NCI-H1694 treated with DMSO at 0.1 percent for 48 hours (cell line): ENCODE data around the gene SYTL1.
A peak's percentile ranks its signal among the peaks of the same experiment; 100 is the strongest.

ENCODE experiments used
- DNase-seq: peaks from one replicate; lab custom pipeline; 2025; lab: John Stamatoyannopoulos, UW

SYTL1 gene

DNA sequence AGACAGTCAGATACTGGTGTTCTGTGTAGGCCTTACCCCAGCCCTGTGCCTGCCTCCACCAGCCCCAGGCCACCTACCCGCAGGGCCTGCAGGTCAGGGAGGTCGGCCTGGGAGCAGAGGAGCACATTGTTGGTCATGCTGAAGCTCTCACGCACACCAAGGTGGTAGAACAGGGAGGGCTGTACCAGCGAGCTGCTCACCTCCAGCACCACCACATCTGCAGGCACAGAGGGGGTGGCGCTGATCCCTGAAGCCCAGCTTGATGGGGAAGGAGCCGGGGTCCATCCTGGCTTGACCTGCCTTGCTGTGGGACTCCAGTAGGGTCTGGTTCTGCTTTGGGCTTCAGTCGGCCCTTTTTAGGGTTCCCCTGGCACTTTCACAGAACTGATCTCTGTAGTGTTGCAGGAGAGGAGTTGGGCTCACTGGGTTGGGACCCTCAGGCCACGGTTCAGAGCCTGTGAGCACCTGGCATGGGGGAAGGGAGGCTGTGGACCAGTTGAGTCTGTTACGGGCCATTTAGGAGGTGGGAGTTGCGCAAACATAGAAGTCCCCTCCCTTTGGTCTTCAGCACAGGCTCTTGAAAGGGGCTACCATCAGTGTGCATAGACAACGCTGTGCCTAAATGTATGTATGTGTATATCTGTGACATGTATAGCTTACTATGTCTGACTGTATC lies 23.0 kb downstream of the SYTL1 start:
- DNase-seq = no peak

DNA sequence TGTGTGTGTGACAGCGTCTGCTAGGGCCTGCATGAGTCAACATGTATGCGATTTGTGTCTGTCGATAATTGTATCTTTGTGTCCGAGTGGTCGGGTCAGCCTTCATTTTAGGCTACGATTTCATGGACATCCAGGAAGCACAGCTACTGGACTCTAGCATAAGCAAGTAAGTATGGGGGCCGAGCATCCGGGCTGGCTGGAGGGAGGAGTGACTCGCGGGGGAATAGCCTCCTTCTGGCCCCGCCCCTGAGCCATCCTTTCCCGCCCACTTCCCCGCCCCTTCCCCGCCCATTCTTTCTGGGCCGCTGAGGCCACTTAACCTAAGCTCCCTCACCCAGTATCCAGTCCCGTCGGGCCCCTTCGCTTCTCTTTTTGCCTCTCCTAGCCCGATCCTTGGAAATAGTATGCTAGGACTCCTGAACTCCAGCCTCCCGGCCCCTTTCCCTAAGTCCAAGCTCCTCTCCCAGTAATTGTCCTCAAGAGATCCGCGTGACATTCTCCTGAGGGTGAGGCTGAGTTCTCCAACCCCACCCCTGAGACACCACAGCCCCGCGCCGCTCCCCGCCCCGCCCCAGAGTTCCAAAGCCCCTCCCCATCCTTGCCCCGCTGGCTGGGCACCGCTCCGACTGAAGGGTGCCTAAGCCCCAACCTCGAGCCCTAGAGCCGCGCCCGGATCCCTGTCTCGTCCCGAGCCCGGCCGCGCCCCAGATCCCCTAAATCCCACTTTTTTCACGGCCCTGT lies 23.7 kb downstream of the SYTL1 start:
- DNase-seq = peak; percentile 59

DNA sequence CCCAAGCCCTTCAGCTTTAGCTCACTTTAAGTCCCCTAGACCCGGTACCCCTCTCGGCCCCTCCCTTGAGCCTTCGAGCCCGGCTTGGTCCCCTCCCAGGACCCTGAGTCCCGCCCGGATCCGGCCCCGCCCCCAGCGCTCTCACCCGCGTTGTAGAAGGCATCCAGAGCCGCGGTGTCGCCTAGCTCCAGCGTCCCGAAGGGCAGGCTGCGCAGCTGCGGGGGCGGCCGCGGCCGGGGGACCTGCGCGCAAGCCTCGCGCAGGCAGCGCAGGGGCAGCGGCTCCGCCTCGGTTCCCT lies 24.2 kb downstream of the SYTL1 start:
- DNase-seq = peak; percentile 59

DNA sequence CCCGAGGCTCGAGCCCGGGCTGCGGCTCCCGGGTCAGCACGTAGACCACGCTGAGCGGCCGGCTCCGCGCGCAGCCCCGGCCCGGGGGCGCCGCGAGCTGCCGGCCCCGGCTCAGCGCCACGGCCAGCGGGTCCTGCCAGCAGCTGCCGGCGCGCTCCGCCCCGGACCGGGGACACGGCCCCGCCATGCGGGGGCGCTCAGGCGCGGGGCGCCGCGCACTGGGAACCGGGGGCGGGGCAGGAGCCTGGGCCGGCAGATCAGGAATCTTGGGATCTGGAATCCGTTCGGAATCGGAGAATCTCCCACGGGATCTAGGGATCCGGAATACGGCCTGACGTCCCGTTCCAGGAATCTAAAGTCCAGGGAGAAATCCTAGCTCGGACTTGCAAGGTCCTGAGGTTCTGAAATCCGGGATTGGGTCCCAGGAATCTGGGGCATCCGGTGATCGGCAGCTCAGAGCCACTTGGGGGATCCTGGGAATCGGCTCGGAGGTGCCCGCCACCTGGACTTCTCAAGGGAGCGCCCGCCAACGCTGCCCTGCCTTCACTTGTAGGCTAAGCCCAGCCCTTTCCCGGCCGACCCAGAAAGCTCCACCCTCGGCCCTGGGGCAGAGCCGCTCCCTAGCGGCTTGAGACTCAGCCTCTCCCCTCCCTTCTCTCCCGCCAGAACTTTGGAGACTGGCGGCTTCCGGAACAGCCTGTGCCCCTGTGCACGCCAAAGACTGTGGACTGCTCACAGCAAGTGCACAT lies 24.8 kb downstream of the SYTL1 start, which contains the start of gene MAP3K6:
Gene MAP3K6 (minus strand): TSS at position 551 of the 749 bp plus-strand sequence. CDS start 364 bp downstream, at position 187.
- peak; percentile 29 for DNase-seq

DNA sequence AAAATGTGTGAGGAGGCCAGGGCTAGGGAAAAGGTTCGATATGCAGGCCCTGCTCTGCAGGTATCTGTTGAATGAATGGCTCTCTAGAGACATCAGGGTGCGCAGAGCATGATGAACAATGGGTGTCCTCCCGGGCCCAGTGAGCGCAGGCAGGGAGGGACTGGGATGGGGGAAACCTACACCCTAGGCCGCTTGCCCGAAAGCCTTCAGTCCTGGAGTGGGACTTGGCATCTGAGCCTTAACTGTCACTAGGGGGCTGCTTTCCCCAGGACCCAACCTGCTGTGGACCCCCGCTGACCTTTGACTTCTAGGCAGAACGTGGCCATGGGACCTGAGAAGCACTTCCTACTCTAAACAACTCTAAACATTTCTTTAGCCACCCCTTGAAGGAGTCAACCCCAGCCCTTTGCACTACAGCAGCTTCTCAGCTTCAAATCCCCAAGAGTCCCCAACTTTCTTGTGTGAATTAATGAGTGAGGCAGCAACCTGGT lies 25.4 kb downstream of the SYTL1 start:
- DNase-seq = no peak

DNA sequence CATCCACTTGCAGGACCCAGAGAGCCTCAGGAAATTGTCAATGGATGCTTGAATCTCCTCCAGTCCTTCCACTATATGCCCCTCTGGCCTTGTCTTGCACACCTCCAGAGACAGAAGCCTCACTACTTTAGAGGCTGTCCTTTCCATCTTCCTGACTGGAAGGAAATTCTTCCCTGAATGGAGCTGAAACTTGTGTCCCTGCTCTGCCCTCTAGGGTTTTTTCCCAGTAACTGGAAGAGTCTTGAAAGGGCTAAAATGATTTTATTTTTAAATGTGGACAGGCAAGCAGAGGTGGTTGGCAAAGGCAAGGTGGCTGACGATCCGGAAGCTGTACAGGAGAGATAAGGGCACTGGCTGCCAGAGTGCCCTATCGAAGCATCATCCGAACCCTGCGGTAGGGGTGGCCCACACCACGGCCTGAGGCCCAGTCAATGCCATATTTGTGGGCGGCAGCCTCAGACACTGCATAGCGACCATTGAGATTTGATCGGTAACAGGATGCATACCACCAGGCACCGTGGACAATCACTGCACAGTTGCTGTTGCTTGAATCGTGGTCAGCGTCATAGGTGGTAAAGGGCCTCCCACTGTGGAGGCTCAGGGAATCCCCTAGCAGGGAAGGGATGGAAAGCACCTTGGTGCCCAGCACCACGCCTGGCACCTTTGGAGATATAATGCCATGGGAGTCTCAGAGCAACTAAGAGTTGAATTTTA lies 27.2 kb downstream of the SYTL1 start:
- DNase-seq = no peak

DNA sequence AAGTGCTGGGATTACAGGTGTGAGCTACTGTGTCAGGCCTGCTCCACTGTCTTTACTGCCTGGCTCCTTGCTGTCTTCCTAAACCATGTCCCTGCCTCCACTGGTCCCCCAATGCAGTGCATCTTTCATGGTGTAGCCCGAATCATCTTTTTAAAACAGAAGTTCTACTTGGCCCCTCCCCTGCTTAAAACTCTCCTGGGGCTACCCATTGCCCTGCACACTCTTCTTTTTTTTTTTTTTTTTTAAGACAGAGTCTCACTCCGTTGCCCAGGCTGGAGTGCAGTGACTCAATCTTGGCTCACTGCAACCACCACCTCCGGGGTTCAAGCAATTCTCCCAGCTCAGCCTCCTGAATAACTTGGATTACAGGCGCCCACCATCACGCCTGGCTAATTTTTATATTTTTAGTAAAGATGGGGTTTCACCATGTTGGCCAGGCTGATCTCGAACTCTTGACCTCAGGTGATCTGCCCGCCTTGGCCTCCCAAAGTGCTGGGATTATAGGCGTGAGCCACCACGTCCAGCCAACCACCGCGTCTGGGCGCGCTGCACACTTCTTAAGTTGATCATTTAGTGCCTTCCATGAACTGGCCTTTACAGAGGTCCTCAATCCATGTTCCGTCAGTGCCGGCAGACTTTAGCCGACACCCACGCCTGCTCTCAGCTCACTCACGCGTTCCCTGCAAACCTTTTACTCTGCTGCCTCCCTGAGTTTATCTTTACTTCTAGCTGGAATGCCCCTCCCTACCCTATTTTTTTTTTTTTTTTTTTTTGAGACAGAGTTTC lies 30.4 kb downstream of the SYTL1 start:
- DNase-seq = no peak

DNA sequence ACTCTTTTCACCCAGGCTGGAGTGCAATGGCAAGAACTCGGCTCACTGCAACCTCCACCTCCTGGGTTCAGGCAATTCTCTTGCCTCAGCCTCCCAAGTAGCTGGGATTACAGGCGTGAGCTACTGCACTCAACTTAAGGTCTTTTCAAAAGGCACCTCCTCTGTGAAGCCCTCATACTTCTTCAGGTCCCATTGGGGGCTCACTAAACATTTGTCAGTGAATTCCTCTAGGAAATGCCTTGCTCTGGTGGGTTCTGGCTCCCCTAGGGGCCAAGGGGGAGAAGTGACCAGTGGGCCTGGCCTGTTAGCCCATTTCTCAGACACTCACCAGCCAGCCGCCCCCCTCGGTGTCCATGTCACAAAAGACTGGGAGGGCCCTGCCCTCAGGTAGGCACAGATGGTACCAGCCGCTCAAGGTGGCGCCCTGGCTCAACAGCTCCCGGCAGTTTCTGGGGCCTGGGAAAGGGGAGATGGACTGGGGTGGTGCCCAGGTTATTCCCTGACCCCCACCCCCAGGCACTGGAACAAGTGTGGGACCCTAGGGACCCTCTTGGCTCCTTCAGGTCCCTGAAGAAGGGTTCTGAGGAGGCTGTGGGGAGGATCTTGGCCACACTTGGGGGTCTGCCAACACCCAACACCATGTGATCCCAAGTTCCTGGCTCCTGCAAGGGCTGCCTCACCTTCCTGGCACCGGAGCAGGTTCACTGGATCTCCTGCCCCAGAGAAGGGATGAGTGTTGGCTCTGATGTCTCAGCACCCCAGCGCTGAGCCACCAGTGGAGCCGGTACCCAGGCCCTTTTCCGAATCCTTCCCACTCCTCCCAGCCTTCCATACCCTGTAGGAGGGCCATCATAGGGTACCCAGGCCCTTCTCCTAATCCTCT lies 31.2 kb downstream of the SYTL1 start:
- DNase-seq = no peak

DNA sequence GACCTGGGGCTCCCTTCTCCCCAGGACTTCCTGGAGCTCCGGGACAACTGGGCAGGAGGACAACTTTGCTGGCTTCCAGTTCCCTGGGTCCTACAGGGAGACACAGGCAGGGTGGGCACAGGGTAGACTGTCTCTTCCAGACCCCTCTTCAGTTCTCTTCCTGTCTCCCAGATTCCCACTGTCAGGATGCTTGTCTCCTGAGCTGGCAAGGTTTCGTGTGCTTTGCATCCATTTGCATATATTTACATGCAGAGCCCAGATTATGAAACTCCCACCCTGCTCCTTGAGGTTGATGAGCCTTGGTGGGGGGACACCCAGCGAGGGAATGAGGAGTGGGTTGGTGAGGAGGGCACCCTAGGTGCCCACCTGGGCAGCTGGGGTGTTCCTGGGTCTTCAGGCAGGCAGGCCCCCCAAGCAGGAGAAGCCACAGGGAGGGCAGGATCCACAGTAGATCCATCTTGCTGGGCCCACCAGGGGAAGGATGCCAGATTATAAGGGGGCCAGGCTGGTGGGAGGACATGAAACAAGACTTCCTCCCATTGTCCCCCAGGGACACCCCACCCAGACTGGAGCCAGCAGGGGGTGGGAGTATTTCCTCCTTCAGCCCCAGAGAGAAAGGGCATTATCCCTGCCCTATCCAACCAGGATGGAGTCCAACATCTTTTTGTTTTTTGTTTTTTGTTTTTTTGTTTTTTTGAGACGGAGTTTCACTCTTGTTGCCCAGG lies 32.7 kb downstream of the SYTL1 start, which contains the start of gene FCN3:
Gene FCN3 (minus strand): TSS at position 463 of the 725 bp plus-strand sequence. CDS start 6 bp downstream, at position 457.
- DNase-seq = no peak

DNA sequence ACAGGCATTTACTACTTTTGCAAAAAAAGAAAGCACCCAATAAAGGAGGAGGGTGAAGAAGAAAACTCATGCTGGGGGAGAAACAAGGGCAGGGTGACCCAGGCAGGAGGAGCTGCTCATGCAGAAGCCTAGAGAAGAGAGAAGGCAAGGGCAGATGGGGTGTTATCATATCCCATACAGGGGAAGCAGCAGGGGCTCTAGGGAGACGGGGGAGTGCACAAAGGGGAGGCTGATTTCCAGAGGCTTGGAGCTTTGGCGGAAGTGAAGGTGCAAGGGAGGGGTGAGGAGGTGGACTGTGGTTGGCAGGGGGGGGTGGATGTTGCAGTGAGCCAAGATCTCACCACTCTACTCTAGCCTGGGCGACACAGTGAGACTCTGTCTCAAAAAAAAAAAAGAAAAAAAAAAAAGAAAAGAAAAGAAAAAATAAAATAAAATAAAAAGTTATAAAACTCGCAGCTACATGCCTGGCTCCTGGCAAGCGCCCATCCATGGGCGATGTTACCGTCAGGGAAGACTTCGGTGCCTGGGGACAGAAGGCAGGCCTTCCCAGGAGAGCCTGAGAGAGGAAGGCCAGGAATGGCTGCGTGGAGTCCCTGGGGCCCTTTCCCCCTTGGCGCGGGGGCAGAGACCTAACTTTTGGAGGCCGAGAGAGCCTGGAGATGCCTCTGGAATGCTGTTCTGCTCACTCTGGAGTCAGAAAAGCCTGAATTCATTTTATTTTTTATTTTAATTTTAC lies 36.1 kb downstream of the SYTL1 start:
- DNase-seq = no peak

DNA sequence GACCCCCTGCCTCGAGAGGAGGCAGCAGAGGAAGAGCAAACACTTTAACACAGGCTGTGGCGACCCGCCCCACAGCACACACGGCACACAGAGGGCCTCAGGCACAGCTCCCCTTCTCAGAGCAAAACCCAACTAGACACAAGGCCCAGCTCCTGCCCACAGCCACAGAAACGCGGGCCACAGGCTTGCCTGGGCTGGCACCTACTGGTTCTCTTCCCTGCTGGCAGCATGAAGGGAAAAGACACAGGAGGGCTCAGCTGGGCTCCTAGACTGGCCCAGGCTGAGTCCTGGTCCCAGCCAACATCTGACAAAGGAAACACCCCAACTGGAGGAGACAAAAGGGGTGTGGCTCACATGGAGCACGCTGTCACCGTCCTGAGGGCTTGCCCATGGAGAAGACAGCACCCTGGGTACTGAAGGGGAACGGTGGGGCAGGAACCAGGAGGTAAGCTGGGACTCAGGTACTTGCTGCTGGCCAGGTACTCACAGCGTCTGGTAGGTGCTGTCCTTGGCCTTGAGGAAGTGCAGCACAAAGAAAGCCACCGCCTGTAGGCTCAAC lies 37.8 kb downstream of the SYTL1 start:
- no peak for DNase-seq

DNA sequence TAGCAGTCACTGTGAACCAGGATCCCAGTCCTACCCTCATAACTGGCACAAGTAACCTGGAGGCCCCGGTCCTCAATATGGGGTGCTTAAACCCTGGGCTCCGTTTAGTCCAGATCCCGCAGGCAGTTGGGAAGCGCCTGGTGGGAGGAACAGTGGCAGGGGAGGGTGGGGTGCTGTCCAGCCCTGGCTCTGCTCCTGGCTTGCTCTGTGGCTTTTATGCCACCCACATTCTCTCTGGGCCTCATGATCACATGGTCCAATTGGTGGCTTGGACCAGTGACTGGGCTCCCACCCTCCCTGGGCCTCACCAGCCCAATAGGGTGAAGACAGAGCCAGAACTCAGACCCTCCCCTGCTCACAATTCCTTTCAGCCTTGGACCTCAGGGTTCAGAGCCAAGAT lies 38.4 kb downstream of the SYTL1 start:
- DNase-seq = no peak

DNA sequence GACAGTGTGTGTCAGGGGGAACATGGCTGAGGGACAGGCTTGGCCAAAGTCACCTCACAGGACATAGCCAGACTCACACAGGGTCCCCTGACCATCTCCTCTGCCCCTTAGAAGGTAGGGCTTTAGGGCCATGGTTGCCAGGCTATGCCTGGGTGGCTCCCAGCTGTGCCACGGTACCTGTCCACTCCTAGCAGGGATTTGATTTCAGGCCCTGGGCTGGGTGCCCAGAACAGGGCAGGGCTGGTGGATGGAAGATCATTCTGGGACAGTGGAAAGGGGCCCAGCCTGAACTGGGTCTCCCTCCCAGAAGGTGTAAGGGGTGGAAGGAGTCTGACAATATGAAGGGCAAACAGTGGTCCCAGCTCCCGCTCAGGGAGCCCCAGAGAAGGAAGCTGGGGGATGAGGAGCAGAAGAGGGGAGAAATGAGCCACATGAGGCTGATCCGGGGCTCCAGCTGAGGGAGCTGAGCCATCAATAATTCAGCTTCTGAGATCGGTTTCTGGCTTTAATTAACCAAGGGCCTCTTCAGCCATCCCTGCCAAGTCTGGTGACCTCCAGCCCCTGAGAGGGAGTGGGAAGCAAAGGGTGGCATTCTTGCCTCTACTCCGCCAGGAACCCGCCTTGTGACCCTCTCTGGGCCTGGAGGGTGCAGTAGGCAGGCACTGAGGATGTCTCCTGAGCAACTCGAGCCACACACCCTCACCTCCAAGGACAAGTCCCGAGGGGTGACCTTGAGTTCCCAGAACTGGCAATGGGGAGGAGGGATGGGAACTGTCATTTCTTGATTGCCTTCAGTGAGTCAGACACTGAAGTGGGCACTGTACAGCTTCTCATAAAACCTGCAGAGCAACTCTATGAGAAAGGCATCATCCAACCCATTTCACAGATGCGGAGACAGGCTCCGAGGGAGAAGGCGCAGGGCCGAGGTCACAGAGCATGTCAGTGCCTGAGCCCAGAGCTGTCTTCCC lies 39.2 kb downstream of the SYTL1 start:
- DNase-seq = no peak

DNA sequence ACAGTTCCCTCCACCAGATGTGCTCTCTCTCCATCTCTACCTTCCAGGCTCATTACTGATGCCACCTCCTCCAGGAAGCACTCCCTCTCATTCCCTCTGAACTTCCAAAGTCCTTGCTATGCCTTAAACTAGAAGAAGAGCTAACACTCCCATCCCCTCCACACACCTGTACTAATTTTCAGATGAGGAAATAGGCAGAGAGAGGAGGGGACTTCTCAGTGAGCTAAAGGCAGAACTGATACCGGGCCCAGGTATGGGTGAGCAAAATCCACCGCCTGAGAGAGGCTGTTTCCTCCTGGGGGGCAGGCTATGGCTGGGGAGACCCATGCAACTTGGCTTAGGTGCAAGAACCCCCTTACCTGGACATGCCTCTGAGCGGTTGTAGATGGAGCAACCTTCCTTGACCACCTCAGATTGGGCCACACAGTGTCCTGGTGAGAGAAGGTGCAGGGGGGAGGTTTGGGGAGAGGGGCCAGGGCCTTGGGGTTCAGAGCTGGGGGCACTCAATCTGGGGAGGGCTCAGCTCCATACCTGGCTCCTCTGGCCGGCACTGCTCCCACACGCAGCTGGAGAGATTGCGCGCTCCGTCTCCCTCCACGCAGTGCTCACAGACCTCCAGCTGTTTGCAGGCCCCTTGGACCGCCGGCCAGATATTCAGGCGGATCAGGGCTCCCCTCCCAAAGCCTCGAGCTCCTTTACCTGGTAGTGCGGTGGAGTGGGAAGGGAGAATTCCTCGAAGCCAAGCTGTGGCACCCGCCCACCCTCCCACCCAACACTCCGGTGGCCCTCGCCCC lies 40.3 kb downstream of the SYTL1 start:
- DNase-seq = no peak

DNA sequence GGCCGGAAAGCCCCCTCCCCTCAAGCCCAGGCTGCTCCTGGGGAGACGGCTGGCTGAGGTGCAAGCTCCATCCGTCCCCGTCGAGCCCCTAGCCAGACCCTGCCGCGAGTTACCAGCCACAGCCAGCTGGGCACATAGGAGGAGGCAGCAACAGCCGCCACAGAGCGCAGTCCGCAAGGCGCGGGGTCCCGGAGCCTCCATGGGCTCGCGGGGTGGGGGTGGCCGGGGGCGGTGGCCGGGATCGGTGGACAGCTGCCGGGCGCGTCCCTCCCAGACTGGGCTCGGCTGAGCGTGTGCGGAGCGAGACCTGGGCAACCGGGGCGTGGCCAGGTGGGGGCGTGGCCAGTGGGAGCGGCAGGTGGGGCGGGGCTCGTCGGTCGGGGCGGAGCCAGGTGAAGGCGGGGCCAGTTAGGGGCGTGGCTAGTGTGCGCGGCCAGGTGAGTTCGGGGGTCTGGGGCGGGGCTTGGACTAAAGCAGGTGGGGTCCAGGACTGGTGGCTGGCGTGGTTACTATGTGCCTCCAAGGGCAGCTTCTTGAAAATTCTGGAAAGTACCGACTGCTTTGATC lies 41.3 kb downstream of the SYTL1 start, which contains the start of gene CD164L2:
Gene CD164L2 (minus strand): TSS at position 295 of the 567 bp plus-strand sequence. CDS start 94 bp downstream, at position 201.
- no peak for DNase-seq

DNA sequence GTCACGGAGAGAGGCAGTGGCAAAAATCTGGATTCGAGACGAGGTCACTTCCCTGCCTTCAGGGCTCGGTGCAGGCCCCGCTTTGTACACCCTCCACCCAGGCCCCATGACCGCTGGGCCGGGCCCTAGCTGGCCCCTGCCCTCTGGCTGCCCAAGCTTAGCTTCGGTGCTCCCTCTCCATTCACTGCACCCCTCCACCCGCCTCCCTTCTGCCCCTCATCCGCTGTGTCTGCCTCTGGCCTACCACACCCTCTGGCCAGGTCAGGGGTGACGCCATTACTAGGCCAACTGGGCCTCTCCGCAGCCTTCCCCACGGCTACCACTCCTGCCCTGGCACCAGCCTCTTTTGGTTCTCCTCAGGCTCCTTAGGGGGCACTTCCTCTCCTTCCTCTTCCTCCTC lies 41.8 kb downstream of the SYTL1 start:
- no peak for DNase-seq
